IPS-20b (cell line): ENCODE data around the gene FAM3D.

Experiments used
- H3K27ac ChIP-seq: one replicate; pipeline ENCODE4 v1.5.1; 2013; ENCODE audit warnings: low read length
- H3K27me3 ChIP-seq: 2 replicates; pipeline ENCODE4 v1.6.1; 2013; ENCODE audit warnings: mild to moderate bottlenecking, low read length, inconsistent platforms; ENCODE audit not compliant: insufficient read depth
- H3K36me3 ChIP-seq: 2 replicates; pipeline ENCODE4 v1.6.1; 2013; ENCODE audit warnings: low read depth, mild to moderate bottlenecking, inconsistent platforms, low read length, moderate library complexity; ENCODE audit not compliant: insufficient read depth
- H3K4me1 ChIP-seq: 2 replicates; pipeline ENCODE4 v1.6.1; 2013; ENCODE audit warnings: mild to moderate bottlenecking, control low read depth, inconsistent platforms, low read length, moderate library complexity; ENCODE audit not compliant: insufficient read depth
- H3K4me3 ChIP-seq: 2 replicates; pipeline ENCODE4 v1.5.1; 2013; ENCODE audit warnings: mild to moderate bottlenecking, low read length, inconsistent platforms
- H3K9ac ChIP-seq: 2 replicates; pipeline ENCODE4 v1.6.1; 2013; ENCODE audit warnings: low read depth, mild to moderate bottlenecking, inconsistent platforms, low read length, moderate library complexity
- H3K9me3 ChIP-seq: 2 replicates; pipeline ENCODE4 v1.6.1; 2013; ENCODE audit warnings: mild to moderate bottlenecking, low read depth, low read length, inconsistent platforms; ENCODE audit not compliant: insufficient read depth

FAM3D gene

DNA sequence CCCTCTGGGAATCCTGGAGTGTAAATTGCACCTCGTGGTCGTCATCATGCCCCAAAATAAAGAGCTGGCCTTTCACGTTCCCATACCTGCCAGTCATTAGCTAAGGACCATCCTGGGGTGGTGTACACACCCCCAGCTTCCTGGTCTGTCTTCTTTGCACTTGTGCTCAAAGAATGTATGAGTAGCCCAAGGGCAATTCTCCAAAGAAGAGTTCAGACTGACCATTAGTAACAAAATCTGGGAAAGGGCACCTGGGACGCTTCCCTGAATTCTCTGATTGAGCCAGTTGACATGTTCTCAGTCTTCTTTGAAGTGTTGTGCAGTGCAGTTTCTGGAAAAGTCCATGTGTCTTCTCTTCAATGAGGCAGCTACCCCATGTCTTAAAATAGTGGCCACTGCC is 34.8 kb downstream of the FAM3D start:
- Histone ChIP-seq H3K4me3 (no peak overlapping the region), H3K9me3 (no peaks in the 10 kb centered on the region), H3K27ac (no peak overlapping the region), H3K27me3 (peaks cover 53% of the 10 kb centered on the region), H3K4me1 (no peaks in the 10 kb centered on the region), H3K9ac (no peak overlapping the region), H3K36me3 (no peaks in the 10 kb centered on the region)

DNA sequence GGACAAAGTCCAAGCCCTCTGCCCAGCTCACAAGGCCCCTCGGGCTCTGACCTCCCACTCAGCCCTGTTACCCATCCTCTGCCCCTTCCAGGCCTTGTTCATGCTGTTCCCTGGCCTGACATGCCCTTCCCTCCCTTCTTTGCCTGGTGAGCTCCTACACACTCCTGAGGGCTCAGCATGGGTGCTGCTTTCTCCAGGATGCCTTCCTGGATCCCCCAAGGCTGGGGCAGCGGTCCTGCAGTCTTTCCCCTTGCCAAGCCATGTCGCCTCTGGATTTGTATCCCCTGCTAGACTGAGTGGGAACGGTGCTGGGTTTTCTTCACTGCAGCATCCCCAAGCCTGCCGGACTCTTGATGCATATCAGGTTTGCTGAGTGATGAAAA is 35.9 kb downstream of the FAM3D start:
- Histone ChIP-seq H3K27me3 (peaks cover 42% of the 10 kb centered on the region), H3K36me3 (no peaks in the 10 kb centered on the region), H3K4me3 (no peak overlapping the region), H3K27ac (no peak overlapping the region), H3K4me1 (no peaks in the 10 kb centered on the region), H3K9ac (no peak overlapping the region), H3K9me3 (no peaks in the 10 kb centered on the region)

DNA sequence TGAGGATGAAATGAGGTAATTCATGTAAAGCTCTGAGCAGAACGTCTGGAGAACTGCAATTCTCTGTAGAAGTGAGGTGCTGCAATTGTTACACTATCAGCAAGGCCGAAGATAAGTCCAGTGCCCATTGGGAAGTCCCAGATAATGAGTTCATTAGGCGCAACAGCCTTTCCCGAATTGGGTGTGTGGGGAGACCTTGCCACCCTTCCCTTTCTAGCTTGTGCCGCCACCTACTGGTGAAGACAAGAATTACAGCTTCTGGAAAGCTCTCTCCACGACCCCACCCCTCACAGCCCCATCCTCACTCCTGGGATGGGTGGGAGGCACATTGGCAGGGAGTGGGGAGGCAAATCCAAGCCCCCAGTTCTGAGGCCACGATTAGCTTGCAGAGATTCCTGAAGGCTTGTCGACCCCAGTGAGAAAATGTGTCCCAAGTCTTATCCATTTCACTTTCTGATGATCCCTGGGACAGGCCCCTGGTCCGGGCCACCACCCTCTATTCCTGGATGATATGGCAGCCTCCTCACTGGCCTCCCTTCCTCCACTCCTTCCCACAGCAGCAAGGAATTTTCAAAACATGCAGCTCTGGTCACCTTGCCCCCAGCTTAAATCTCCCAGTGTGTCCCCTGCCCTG is 36.4 kb downstream of the FAM3D start:
- Histone ChIP-seq H3K9me3 (no peaks in the 10 kb centered on the region), H3K4me1 (no peaks in the 10 kb centered on the region), H3K27me3 (peaks cover 37% of the 10 kb centered on the region), H3K27ac (no peak overlapping the region), H3K36me3 (no peaks in the 10 kb centered on the region), H3K9ac (no peak overlapping the region), H3K4me3 (no peak overlapping the region)

- Histone ChIP-seq H3K27me3 (peaks cover 32% of the 10 kb centered on the region), H3K4me1 (no peaks in the 10 kb centered on the region), H3K9ac (no peak overlapping the region), H3K27ac (no peak overlapping the region), H3K36me3 (no peaks in the 10 kb centered on the region), H3K4me3 (no peak overlapping the region), H3K9me3 (no peaks in the 10 kb centered on the region)
Measured at GRCh38 chr3:58629629-58630028, 36.9 kb downstream of the FAM3D start.

GRCh38 chr3:58628823-58629562 is 37.6 kb downstream of the FAM3D start:
- Histone ChIP-seq H3K27me3 (peaks cover 25% of the 10 kb centered on the region), H3K27ac (no peak overlapping the region), H3K36me3 (no peaks in the 10 kb centered on the region), H3K9ac (no peak overlapping the region), H3K9me3 (no peaks in the 10 kb centered on the region), H3K4me3 (no peak overlapping the region), H3K4me1 (no peaks in the 10 kb centered on the region)

DNA sequence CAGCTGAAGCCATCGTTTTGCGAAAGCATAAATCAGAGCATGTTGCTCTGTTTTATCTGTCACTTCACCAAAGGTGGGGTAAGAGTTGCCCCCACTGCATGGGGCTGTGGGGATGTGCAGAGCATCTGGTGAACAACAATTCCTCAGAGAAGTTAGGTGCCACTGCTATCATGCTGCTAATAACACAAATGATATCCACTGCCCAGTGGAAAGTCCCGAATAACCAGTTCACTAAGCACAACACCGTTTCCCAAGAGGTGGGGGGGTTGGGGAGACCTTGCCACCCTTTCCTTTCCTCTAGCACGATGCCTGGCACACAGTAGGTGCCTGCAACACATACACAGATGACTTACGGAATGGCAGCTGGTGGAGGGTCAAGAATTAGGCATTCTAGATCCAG is 38.6 kb downstream of the FAM3D start:
- no peaks in the 10 kb centered on the region for H3K4me1 ChIP-seq

GRCh38 chr3:58627570-58627885 is 39.0 kb downstream of the FAM3D start:
- Histone ChIP-seq H3K27ac (no peak overlapping the region), H3K4me3 (no peak overlapping the region), H3K36me3 (no peaks in the 10 kb centered on the region), H3K9me3 (no peaks in the 10 kb centered on the region), H3K27me3 (peaks cover 11% of the 10 kb centered on the region), H3K4me1 (no peaks in the 10 kb centered on the region), H3K9ac (no peak overlapping the region)

More for the DNA sequence above, 38.6 kb downstream of the FAM3D start:
- no peaks in the 10 kb centered on the region for H3K36me3 ChIP-seq
- no peak overlapping the region for H3K4me3 ChIP-seq
- peaks cover 15% of the 10 kb centered on the region for H3K27me3 ChIP-seq
- no peak overlapping the region for H3K9ac ChIP-seq
- H3K27ac ChIP-seq: no peak overlapping the region
- H3K9me3 ChIP-seq: no peaks in the 10 kb centered on the region

GRCh38 chr3:58626841-58627569 is 39.6 kb downstream of the FAM3D start:
- no peak overlapping the region for H3K4me3 ChIP-seq
- H3K27me3 ChIP-seq: peaks cover 11% of the 10 kb centered on the region
- H3K9ac ChIP-seq: no peak overlapping the region
- no peaks in the 10 kb centered on the region for H3K36me3 ChIP-seq
- no peaks in the 10 kb centered on the region for H3K9me3 ChIP-seq
- H3K4me1 ChIP-seq: no peaks in the 10 kb centered on the region
- H3K27ac ChIP-seq: no peak overlapping the region

- no peaks in the 10 kb centered on the region for H3K9me3 ChIP-seq
- H3K9ac ChIP-seq: no peak overlapping the region
- no peaks in the 10 kb centered on the region for H3K4me1 ChIP-seq
- no peak overlapping the region for H3K4me3 ChIP-seq
- H3K27me3 ChIP-seq: no peaks in the 10 kb centered on the region
- H3K36me3 ChIP-seq: no peaks in the 10 kb centered on the region
- H3K27ac ChIP-seq: no peak overlapping the region
Measured at GRCh38 chr3:58625196-58625824, 41.3 kb downstream of the FAM3D start.

- no peaks in the 10 kb centered on the region for H3K36me3 ChIP-seq
- H3K4me3 ChIP-seq: no peak overlapping the region
- no peaks in the 10 kb centered on the region for H3K9me3 ChIP-seq
- H3K9ac ChIP-seq: no peak overlapping the region
- no peak overlapping the region for H3K27ac ChIP-seq
- no peaks in the 10 kb centered on the region for H3K4me1 ChIP-seq
- no peaks in the 10 kb centered on the region for H3K27me3 ChIP-seq
Measured at GRCh38 chr3:58624550-58624949, 42.0 kb downstream of the FAM3D start.

DNA sequence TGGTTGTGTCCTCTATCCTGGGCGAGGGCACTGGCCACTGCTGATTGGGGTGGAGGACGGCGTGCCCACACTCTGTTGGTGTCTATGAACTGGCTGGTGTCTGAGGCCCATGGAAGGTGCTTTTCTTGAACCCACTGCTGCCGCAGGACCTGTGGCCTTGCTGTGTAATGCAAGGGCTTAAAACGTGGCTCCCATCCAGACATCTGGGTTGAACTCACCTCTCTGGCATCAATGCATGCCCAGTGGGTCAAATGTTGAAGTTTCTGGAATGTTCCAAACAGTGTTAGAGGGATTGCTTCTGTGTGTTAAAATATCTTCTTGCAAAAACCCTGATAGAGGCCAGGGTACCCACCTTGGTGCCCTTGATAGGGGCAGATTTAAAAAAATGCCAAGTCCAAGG is 42.6 kb downstream of the FAM3D start:
- Histone ChIP-seq H3K4me3 (no peak overlapping the region), H3K27me3 (no peaks in the 10 kb centered on the region), H3K36me3 (no peaks in the 10 kb centered on the region), H3K27ac (no peak overlapping the region), H3K9me3 (no peaks in the 10 kb centered on the region), H3K4me1 (no peaks in the 10 kb centered on the region), H3K9ac (no peak overlapping the region)
